ENCODE measurements around the gene PARD3.
"Not testable (repeated sequence)": the region's sequence is repeated elsewhere in the genome, so short reads cannot be mapped to it uniquely, and the experiment has no call there.

PARD3 gene

GRCh38 chr10:34707656-34708055, 107.4 kb downstream of the PARD3 start:
- no peak for DNase-seq

- not testable (repeated sequence) for DNase-seq
Observed at GRCh38 chr10:34706992-34707391, 108.1 kb downstream of the PARD3 start.

- DNase-seq: no peak
Observed at GRCh38 chr10:34706147-34706546, 108.9 kb downstream of the PARD3 start.

GRCh38 chr10:34705563-34705962, 109.5 kb downstream of the PARD3 start:
- DNase-seq: no peak

- DNase-seq: no peak
Observed at GRCh38 chr10:34704526-34705184, 110.4 kb downstream of the PARD3 start.

GRCh38 chr10:34702982-34703381, 112.1 kb downstream of the PARD3 start:
- no peak for DNase-seq

GRCh38 chr10:34702093-34702937, 112.8 kb downstream of the PARD3 start:
- no peak for DNase-seq

GRCh38 chr10:34701194-34701593, 113.9 kb downstream of the PARD3 start:
- no peak for DNase-seq

- not testable (repeated sequence) for DNase-seq
Observed at GRCh38 chr10:34700752-34701151, 114.3 kb downstream of the PARD3 start.

GRCh38 chr10:34699904-34700517, 115.1 kb downstream of the PARD3 start:
- no peak for DNase-seq

GRCh38 chr10:34698979-34699378, 116.1 kb downstream of the PARD3 start:
- DNase-seq: no peak

- no peak for DNase-seq
Observed at GRCh38 chr10:34698248-34698831, 116.8 kb downstream of the PARD3 start.

GRCh38 chr10:34697351-34698247, 117.5 kb downstream of the PARD3 start:
- DNase-seq: no peak

- no peak for DNase-seq
Observed at GRCh38 chr10:34696423-34696822, 118.7 kb downstream of the PARD3 start.

GRCh38 chr10:34690383-34691049, 124.6 kb downstream of the PARD3 start:
- no peak for DNase-seq

- no peak for DNase-seq
Observed at GRCh38 chr10:34689053-34689452, 126.0 kb downstream of the PARD3 start.

- DNase-seq: no peak
Observed at GRCh38 chr10:34687434-34688210, 127.5 kb downstream of the PARD3 start.

GRCh38 chr10:34682580-34682979, 132.5 kb downstream of the PARD3 start:
- DNase-seq: no peak

GRCh38 chr10:34681933-34682332, 133.2 kb downstream of the PARD3 start:
- no peak for DNase-seq

GRCh38 chr10:34679177-34679576, 135.9 kb downstream of the PARD3 start:
- DNase-seq: no peak

GRCh38 chr10:34677591-34677990, 137.5 kb downstream of the PARD3 start:
- DNase-seq: peak; percentile 4

Measured in hematopoietic multipotent progenitor cell treated with erythropoietin and hydrocortisone succinate and interleukin-3 and kit ligand, for 8 days (in vitro differentiated cells).